GM12891 (cell line): ENCODE data around the gene LIPI.

ENCODE experiments used
- PAX5 ChIP-seq: IDR thresholded peaks from 2 replicates; pipeline ENCODE4 v1.6.1; 2011; ENCODE audit warnings: low read length, moderate library complexity, mild to moderate bottlenecking; ENCODE audit not compliant: insufficient read depth, severe bottlenecking
- POLR2A ChIP-seq: IDR thresholded peaks from 2 replicates; pipeline ENCODE4 v1.6.1; 2011; ENCODE audit warnings: low read depth, low read length, control low read depth
- POLR2AphosphoS5 ChIP-seq: IDR thresholded peaks from 2 replicates; pipeline ENCODE4 v1.6.1; 2011; ENCODE audit warnings: low read depth, low read length, control low read depth
- SPI1 ChIP-seq: IDR thresholded peaks from 2 replicates; pipeline ENCODE4 v1.6.1; 2011; ENCODE audit warnings: low read depth, low read length, control low read depth
- TAF1 ChIP-seq: IDR thresholded peaks from 2 replicates; pipeline ENCODE4 v1.6.1; 2011; ENCODE audit warnings: low read depth, low read length, control low read depth

DNA sequence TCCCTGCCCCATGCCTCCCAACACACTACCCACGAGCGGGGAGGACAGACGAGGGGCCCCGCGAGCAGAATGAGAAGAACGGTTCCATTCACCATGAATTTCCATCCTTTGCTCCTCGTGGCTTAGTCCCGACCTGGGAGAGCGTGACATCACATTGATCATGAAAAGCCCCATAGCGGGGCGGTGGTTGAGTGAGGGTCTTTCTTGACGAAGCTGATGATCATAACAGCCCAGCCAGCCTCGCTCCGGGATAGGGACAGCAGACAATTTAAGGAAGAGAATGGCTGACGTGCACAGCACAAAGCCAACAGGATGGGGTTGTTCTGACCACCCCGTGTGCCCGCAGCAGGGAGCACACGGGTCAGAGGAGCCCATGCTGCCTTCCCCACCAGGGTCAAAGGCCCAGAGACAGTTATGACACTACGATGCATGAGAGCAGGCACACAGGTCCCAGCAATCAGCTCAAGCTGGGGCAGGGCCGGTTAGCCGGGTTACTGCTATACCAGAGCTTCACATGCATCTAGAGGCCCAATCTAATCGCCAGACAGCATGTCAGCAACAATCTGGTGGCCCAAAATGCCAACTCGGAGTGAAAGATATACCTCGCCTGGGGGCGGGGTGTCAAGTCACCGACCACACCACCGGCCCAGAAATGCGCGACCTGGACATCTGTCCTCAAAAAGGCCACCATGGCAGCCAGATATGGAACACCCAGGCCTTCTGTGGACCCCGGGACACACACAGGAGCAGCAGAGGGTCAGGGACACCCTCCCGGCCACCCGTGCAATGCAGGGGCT lies 135.2 kb downstream of the LIPI start:
- TF ChIP-seq TAF1 (no peak), POLR2AphosphoS5 (no peak), POLR2A (no peak), SPI1 (no peak), PAX5 (no peak)
